ENCODE data around the gene TCF3. TPM values are rescaled to one million over a fixed set of nuclear protein-coding genes. Genes with fewer than 3 reads are reported as not detected.
A peak's percentile ranks its signal among the peaks of the same experiment; 100 is the strongest.
"Not testable (repeated sequence)": the region's sequence is repeated elsewhere in the genome, so short reads cannot be mapped to it uniquely, and the experiment has no call there.

Gene TCF3
- 123 and 199 TPM in 2 replicates for total RNA-seq

- DNase-seq (ENCODE audit: low read depth): peak; percentile 79
- Histone ChIP-seq H3K36me3 (ENCODE audit: control insufficient read depth, insufficient read depth, low read length) (no peaks in the 10 kb centered on the region), H3K4me3 (ENCODE audit: low read depth, low read length) (peak within 1 kb of the TSS; percentile 84), H3K27me3 (ENCODE audit: control insufficient read depth, insufficient read depth, low read length) (peaks cover 3% of the 10 kb centered on the region)
- no peak for TF ChIP-seq CTCF (IDR thresholded peaks at IDR 0.05; ENCODE audit: insufficient read depth, low read length, poor library complexity, severe bottlenecking)
Measured at GRCh38 chr19:1652471-1653299, at the start of gene TCF3. Gene TCF3, minus strand, starts transcription at chr19:1652615. Its CDS starts 2,367 bp downstream, at chr19:1650248.

- DNase-seq (ENCODE audit: low read depth): no peak
- Histone ChIP-seq H3K36me3 (ENCODE audit: control insufficient read depth, insufficient read depth, low read length) (no peaks in the 10 kb centered on the region), H3K4me3 (ENCODE audit: low read depth, low read length) (no peak overlapping the region), H3K27me3 (ENCODE audit: control insufficient read depth, insufficient read depth, low read length) (peaks cover 25% of the 10 kb centered on the region)
- no peak for TF ChIP-seq CTCF (IDR thresholded peaks at IDR 0.05; ENCODE audit: insufficient read depth, low read length, poor library complexity, severe bottlenecking)
Measured at GRCh38 chr19:1700733-1701663, 48.6 kb upstream of the TCF3 start.

GRCh38 chr19:1699998-1700732 is 47.8 kb upstream of the TCF3 start:
- no peak for DNase-seq (ENCODE audit: low read depth)
- Histone ChIP-seq H3K27me3 (ENCODE audit: control insufficient read depth, insufficient read depth, low read length) (peaks cover 25% of the 10 kb centered on the region), H3K4me3 (ENCODE audit: low read depth, low read length) (no peak overlapping the region), H3K36me3 (ENCODE audit: control insufficient read depth, insufficient read depth, low read length) (no peaks in the 10 kb centered on the region)
- no peak for TF ChIP-seq CTCF (IDR thresholded peaks at IDR 0.05; ENCODE audit: insufficient read depth, low read length, poor library complexity, severe bottlenecking)

GRCh38 chr19:1699386-1699785 is 47.0 kb upstream of the TCF3 start:
- H3K4me3 ChIP-seq (ENCODE audit: low read depth, low read length): no peak overlapping the region
- no peak for TF ChIP-seq CTCF (IDR thresholded peaks at IDR 0.05; ENCODE audit: insufficient read depth, low read length, poor library complexity, severe bottlenecking)
- DNase-seq (ENCODE audit: low read depth): no peak
- H3K36me3 ChIP-seq (ENCODE audit: control insufficient read depth, insufficient read depth, low read length): no peaks in the 10 kb centered on the region
- H3K27me3 ChIP-seq (ENCODE audit: control insufficient read depth, insufficient read depth, low read length): peaks cover 25% of the 10 kb centered on the region

GRCh38 chr19:1698636-1699035 is 46.2 kb upstream of the TCF3 start:
- Histone ChIP-seq H3K4me3 (ENCODE audit: low read depth, low read length) (no peak overlapping the region), H3K36me3 (ENCODE audit: control insufficient read depth, insufficient read depth, low read length) (no peaks in the 10 kb centered on the region), H3K27me3 (ENCODE audit: control insufficient read depth, insufficient read depth, low read length) (peaks cover 30% of the 10 kb centered on the region)
- DNase-seq (ENCODE audit: low read depth): no peak
- TF ChIP-seq CTCF (IDR thresholded peaks at IDR 0.05; ENCODE audit: insufficient read depth, low read length, poor library complexity, severe bottlenecking): no peak

- H3K27me3 ChIP-seq (ENCODE audit: control insufficient read depth, insufficient read depth, low read length): peaks cover 44% of the 10 kb centered on the region
- not testable (repeated sequence) for DNase-seq (ENCODE audit: low read depth); H3K4me3 ChIP-seq (ENCODE audit: low read depth, low read length); H3K36me3 ChIP-seq (ENCODE audit: control insufficient read depth, insufficient read depth, low read length)
Measured at GRCh38 chr19:1695481-1695880, 43.1 kb upstream of the TCF3 start.
